H1 (cell line): ENCODE data around the gene MRAP2. TPM values are rescaled to one million over a fixed set of nuclear protein-coding genes. Genes with fewer than 3 reads are reported as not detected.

Experiments
- CTCF ChIA-PET: fragments of 300-600 bp; sonication (Branson Sonifier 250); formaldehyde crosslinking; loops from one replicate; lab custom pipeline; 2021; ENCODE audit not compliant: partially characterized antibody; lab: Charles Lee
- POLR2A ChIA-PET: fragments of 300-600 bp; sonication (Branson Sonifier 250); formaldehyde crosslinking; loops from one replicate; lab custom pipeline; 2021; ENCODE audit warnings: inconsistent platforms; ENCODE audit not compliant: partially characterized antibody; lab: Charles Lee
- DNase-seq, 2 experiments: peaks; one replicate each; pipeline versions ENCODE4 v3.0.0 to v3.0.0-alpha.2; 2010 to 2022; ENCODE audit warnings: low spot score in 2 of 2, low read depth in 1 of 2, mixed read lengths in 1 of 2
- FAIRE-seq: peaks from 2 replicates; lab custom pipeline; 2011; peaks lifted over from hg19 to GRCh38; lab: Jason Lieb, UNC
- H2AFZ ChIP-seq: 2 replicates; pipeline ENCODE4 v1.8.1; 2012; ENCODE audit warnings: low read length, inconsistent platforms
- H2AK5ac ChIP-seq: 2 replicates; pipeline ENCODE4 v1.6.1; 2013; ENCODE audit warnings: low read depth, low read length
- H2BK120ac ChIP-seq: replicated peaks from 2 replicates; pipeline ENCODE3; 2013; ENCODE audit warnings: low read depth, low read length, inconsistent platforms
- H2BK12ac ChIP-seq: 2 replicates; pipeline ENCODE4 v1.6.1; 2013; ENCODE audit warnings: low read depth, low read length
- H2BK15ac ChIP-seq: 2 replicates; pipeline ENCODE4 v1.6.1; 2013; ENCODE audit warnings: low read length
- H2BK20ac ChIP-seq: 2 replicates; pipeline ENCODE4 v1.6.1; 2013; ENCODE audit warnings: low read length
- H2BK5ac ChIP-seq: 2 replicates; pipeline ENCODE4 v1.6.1; 2013; ENCODE audit warnings: low read depth, low read length
- H3K14ac ChIP-seq: 2 replicates; pipeline ENCODE4 v1.6.1; 2013; ENCODE audit warnings: inconsistent platforms; ENCODE audit not compliant: insufficient read length
- H3K18ac ChIP-seq: 2 replicates; pipeline ENCODE4 v1.6.1; 2013; ENCODE audit warnings: low read length; ENCODE audit errors: extremely low read depth
- H3K23ac ChIP-seq: 2 replicates; pipeline ENCODE4 v1.6.1; 2013; ENCODE audit warnings: inconsistent platforms; ENCODE audit not compliant: insufficient read length
- H3K23me2 ChIP-seq: 2 replicates; pipeline ENCODE4 v1.6.1; 2013; ENCODE audit warnings: low read depth, low read length
- H3K27ac ChIP-seq: 2 replicates; pipeline ENCODE4 v1.6.1; 2011; ENCODE audit warnings: low read depth, low read length, inconsistent platforms
- H3K27me3 ChIP-seq, 4 experiments: replicated peaks in 1 of 4; 1 replicate in 1 of 4; 2 replicates in 3 of 4; pipeline versions ENCODE4 v1.6.1 to v1.8.1; 2011 to 2013; ENCODE audit warnings: low read length in 3 of 4, mild to moderate bottlenecking in 3 of 4, inconsistent platforms in 2 of 4, mixed read lengths in 2 of 4, moderate library complexity in 1 of 4; ENCODE audit not compliant: control insufficient read depth in 3 of 4, insufficient read depth in 3 of 4; ENCODE audit errors: extremely low read depth in 1 of 4
- H3K36me3 ChIP-seq, 4 experiments: 2 replicates each; pipeline versions ENCODE4 v1.6.1 to v1.8.1; 2011 to 2013; ENCODE audit warnings: mild to moderate bottlenecking in 4 of 4, low read length in 3 of 4, moderate library complexity in 2 of 4, control low read depth in 1 of 4, inconsistent platforms in 1 of 4; ENCODE audit not compliant: insufficient read depth in 4 of 4, control insufficient read depth in 2 of 4
- H3K4ac ChIP-seq: replicated peaks from 2 replicates; pipeline ENCODE3; 2013; ENCODE audit warnings: low read length, low read depth, mixed read lengths, inconsistent platforms; ENCODE audit not compliant: insufficient read length
- H3K4me1 ChIP-seq, 4 experiments: replicated peaks in 1 of 4; 1 replicate in 1 of 4; 2 replicates in 3 of 4; pipeline versions ENCODE4 v1.6.1 to v1.8.1; 2011 to 2013; ENCODE audit warnings: low read length in 3 of 4, inconsistent platforms in 2 of 4, mixed read lengths in 1 of 4; ENCODE audit not compliant: insufficient read depth in 4 of 4, control insufficient read depth in 3 of 4
- H3K4me2 ChIP-seq, 2 experiments: 2 replicates each; pipeline versions ENCODE4 v1.6.1 to v1.8.1; 2011 to 2013; ENCODE audit warnings: low read depth in 2 of 2, low read length in 2 of 2, control low read depth in 1 of 2, inconsistent platforms in 1 of 2, mild to moderate bottlenecking in 1 of 2; ENCODE audit not compliant: insufficient read depth in 1 of 2
- H3K4me3 ChIP-seq, 4 experiments: fragments of 200-600, 300-600 bp in 1 of 4; sonication (generic), shearing (Covaris generic), sonication (Bioruptor Twin) in 1 of 4; 2 replicates each; pipeline versions ENCODE4 v1.5.1 to v1.8.1; 2011 to 2016; ENCODE audit warnings: low read length in 4 of 4, low read depth in 3 of 4, control low read depth in 2 of 4, inconsistent platforms in 2 of 4, mild to moderate bottlenecking in 2 of 4, mixed read lengths in 1 of 4, moderate library complexity in 1 of 4; ENCODE audit not compliant: insufficient read depth in 2 of 4; ENCODE audit errors: extremely low read depth in 1 of 4
- H3K56ac ChIP-seq: replicated peaks from 2 replicates; pipeline ENCODE3; 2013; ENCODE audit warnings: low read depth, mild to moderate bottlenecking, mixed read lengths, low read length, inconsistent platforms; ENCODE audit not compliant: insufficient read length
- H3K79me1 ChIP-seq: 2 replicates; pipeline ENCODE4 v1.6.1; 2013; ENCODE audit warnings: low read depth, low read length, control low read depth
- H3K79me2 ChIP-seq, 2 experiments: 2 replicates each; pipeline versions ENCODE4 v1.6.1 to v1.8.1; 2012 to 2013; ENCODE audit warnings: low read length in 2 of 2, mild to moderate bottlenecking in 2 of 2, inconsistent platforms in 1 of 2; ENCODE audit not compliant: insufficient read depth in 2 of 2, control insufficient read depth in 1 of 2
- H3K9ac ChIP-seq, 4 experiments: replicated peaks in 1 of 4; 1 replicate in 1 of 4; 2 replicates in 3 of 4; pipeline versions ENCODE4 v1.6.1 to v1.8.1; 2011 to 2013; ENCODE audit warnings: low read depth in 3 of 4, low read length in 3 of 4, control low read depth in 2 of 4, mild to moderate bottlenecking in 2 of 4, moderate library complexity in 2 of 4, inconsistent platforms in 1 of 4; ENCODE audit errors: extremely low read depth in 1 of 4
- H3K9me3 ChIP-seq, 2 experiments: 2 replicates each; pipeline versions ENCODE4 v1.6.1 to v1.8.1; 2012 to 2013; ENCODE audit warnings: mild to moderate bottlenecking in 2 of 2, moderate library complexity in 2 of 2, control low read depth in 1 of 2, inconsistent platforms in 1 of 2, low read depth in 1 of 2, low read length in 1 of 2, mixed read lengths in 1 of 2; ENCODE audit not compliant: insufficient read depth in 2 of 2
- H4K20me1 ChIP-seq, 2 experiments: replicated peaks in 1 of 2; 2 replicates each; pipeline versions ENCODE3 to v1.8.1; 2011 to 2013; ENCODE audit warnings: inconsistent platforms in 2 of 2, low read length in 2 of 2, mild to moderate bottlenecking in 1 of 2; ENCODE audit not compliant: insufficient read depth in 2 of 2, control insufficient read depth in 1 of 2
- H4K5ac ChIP-seq: 2 replicates; pipeline ENCODE4 v1.6.1; 2013; ENCODE audit warnings: low read length, low read depth, mixed read lengths, inconsistent platforms; ENCODE audit not compliant: insufficient read length
- H4K8ac ChIP-seq: 2 replicates; pipeline ENCODE4 v1.8.0; 2013; ENCODE audit warnings: mild to moderate bottlenecking, moderate library complexity, low read length, inconsistent platforms; ENCODE audit not compliant: insufficient read depth; ENCODE audit errors: extremely low read depth
- H4K91ac ChIP-seq: replicated peaks from 2 replicates; pipeline ENCODE3; 2013; ENCODE audit warnings: low read length, mixed read lengths, inconsistent platforms; ENCODE audit not compliant: insufficient read length
- ATF3 ChIP-seq: IDR thresholded peaks from 2 replicates; pipeline ENCODE4 v1.6.1; 2011; ENCODE audit warnings: low read depth, mild to moderate bottlenecking, low read length; ENCODE audit not compliant: insufficient read depth
- BRCA1 ChIP-seq: IDR thresholded peaks from 2 replicates; pipeline ENCODE4 v1.6.1; 2012; ENCODE audit warnings: low read depth, low read length, improper control_type of control experiment
- HDAC2 ChIP-seq, 2 experiments: fragments of 300-600 bp in 1 of 2; sonication (generic) in 1 of 2; IDR thresholded peaks; 2 replicates each; pipeline ENCODE4 v1.6.1; 2011 to 2012; ENCODE audit warnings: low read depth in 2 of 2, low read length in 2 of 2, mild to moderate bottlenecking in 2 of 2, moderate library complexity in 2 of 2, borderline replicate concordance in 1 of 2, inconsistent platforms in 1 of 2
- JUND ChIP-seq: IDR thresholded peaks from 2 replicates; pipeline ENCODE4 v1.6.1; 2011; ENCODE audit warnings: mild to moderate bottlenecking, improper control_type of control experiment, low read length
- KDM5A ChIP-seq: fragments of 200-600 bp; IDR thresholded peaks from 2 replicates; pipeline ENCODE4 v1.7.1; 2012; ENCODE audit warnings: mild to moderate bottlenecking, low read length, inconsistent platforms, mixed read lengths
- MAFK ChIP-seq: IDR thresholded peaks from 2 replicates; pipeline ENCODE4 v1.6.1; 2012; ENCODE audit warnings: low read depth, mild to moderate bottlenecking, improper control_type of control experiment, low read length
- RBBP5 ChIP-seq: IDR thresholded peaks from 2 replicates; pipeline ENCODE4 v1.7.1; 2012; ENCODE audit warnings: low read depth, mild to moderate bottlenecking, inconsistent platforms, low read length, moderate library complexity, borderline replicate concordance
- RXRA ChIP-seq: IDR thresholded peaks from 2 replicates; pipeline ENCODE4 v1.6.1; 2011; ENCODE audit warnings: low read depth, mild to moderate bottlenecking, low read length, moderate library complexity; ENCODE audit not compliant: insufficient read depth
- SIX5 ChIP-seq: IDR thresholded peaks from 2 replicates; pipeline ENCODE4 v1.6.1; 2011; ENCODE audit warnings: mild to moderate bottlenecking, low read depth, low read length
- SP4 ChIP-seq: IDR thresholded peaks from 2 replicates; pipeline ENCODE4 v1.6.1; 2012; ENCODE audit warnings: low read length, inconsistent platforms
- SRF ChIP-seq: IDR thresholded peaks from 2 replicates; pipeline ENCODE4 v1.6.1; 2011; ENCODE audit warnings: mild to moderate bottlenecking, low read depth, low read length, moderate library complexity
- TCF12 ChIP-seq: IDR thresholded peaks from 2 replicates; pipeline ENCODE4 v1.6.1; 2011; ENCODE audit warnings: low read depth, mild to moderate bottlenecking, low read length
- USF2 ChIP-seq: IDR thresholded peaks from 2 replicates; pipeline ENCODE4 v1.6.1; 2011; ENCODE audit warnings: low read length, improper control_type of control experiment
- WGBS, 2 experiments: shearing (Covaris generic) in 1 of 2; methylation state at CpG; one replicate each; pipeline versions ENCODE4 v1.1.6 to v1.1.7; 2013 to 2015; ENCODE audit warnings: low lambda C conversion rate in 2 of 2, mixed read lengths in 2 of 2, inconsistent platforms in 1 of 2, low coverage in 1 of 2, missing lambda C conversion rate in 1 of 2; ENCODE audit not compliant: insufficient replicate concordance in 2 of 2, insufficient coverage in 1 of 2, insufficient read length in 1 of 2; ENCODE audit errors: extremely low coverage in 1 of 2, missing lambda C conversion rate in 1 of 2; 5-methylcytosine and 5-hydroxymethylcytosine counted together
- polyA plus RNA-seq, 7 experiments: library from polyadenylated mRNA; depleted of rRNA in 3 of 7; stranded (reverse) in 5 of 7; unstranded in 2 of 7; fragments of >200 nt in 5 of 7; fragments of 200-250 nt in 2 of 7; gene quantifications; 1 replicate in 5 of 7; 2 replicates in 1 of 7; 4 replicates in 1 of 7; pipeline versions ENCODE4 v1.2.1 to v1.2.3, GENCODE V29; 2011 to 2013; ENCODE audit warnings: missing spikeins in 2 of 7, mixed read lengths in 2 of 7
- total RNA-seq: library from RNA; stranded (reverse); fragmentation: NEBNext Ultra II Directional; extraction: Animal tissue kit (Norgen Biotek cat#: 25700); gene quantifications from 2 replicates; pipeline ENCODE4 v1.2.1, GENCODE V29; 2021

Gene MRAP2
- total and polyA plus RNA-seq, 2 of the 8 experiments (the other 6 are each of a cell fraction or from before 2014, with no cell fraction given), result 5.0 to 11.0 TPM

GRCh38 chr6:84028350-84028749 is 5.2 kb upstream of the MRAP2 start:
- Histone ChIP-seq H3K23me2 (no peaks in the 10 kb centered on the region; the same call in 1 of the 2 replicates), H2BK120ac (no peak overlapping the region), H3K4me3 (no peak overlapping the region), H4K91ac (no peak overlapping the region), H3K9ac (no peak overlapping the region), H2BK12ac (no peak overlapping the region), H2BK20ac (no peak overlapping the region), H3K4me1 (peaks cover 0 to 5% (median 4%) of the 10 kb centered on the region in 4 experiments; a peak in 5 of 7 replicates), H3K56ac (no peak overlapping the region), H3K79me2 (no peaks in the 10 kb centered on the region), H3K4me2 (no peak overlapping the region), H2AFZ (no peak overlapping the region), H4K8ac (no peak overlapping the region), H3K36me3 (no peaks in the 10 kb centered on the region), H2BK5ac (no peak overlapping the region), H4K5ac (no peak overlapping the region), H3K18ac (no peak overlapping the region), H3K14ac (no peak overlapping the region), H2BK15ac (no peak overlapping the region), H2AK5ac (no peak overlapping the region), H3K27ac (no peak overlapping the region), H3K23ac (no peak overlapping the region), H3K79me1 (no peaks in the 10 kb centered on the region), H3K27me3 (peaks cover 0 to 5% (median 3%) of the 10 kb centered on the region in 4 experiments; a peak in 4 of 7 replicates), H3K9me3 (0 out of 4 replicates have a peak, but pooled peaks cover 0 to 2% of the 10 kb centered on the region in 2 experiments), H3K4ac (no peak overlapping the region), H4K20me1 (no peaks in the 10 kb centered on the region)
- 93% methylated on average over 1 of the region's 1 CpG; no CpG with 5 or more reads in 1 of the 2 experiments for WGBS, 2 experiments
- FAIRE-seq (no peak), DNase-seq (no peak)
- CTCF ChIA-PET, result no interaction called here
- TF ChIP-seq USF2 (no peak), RBBP5 (no peak), SP4 (no peak), BRCA1 (no peak), HDAC2 (IDR thresholded peaks at IDR 0.05; ENCODE audit: borderline replicate concordance in 1 of 2, low read depth in 2 of 2, low read length in 2 of 2) (no peak), TCF12 (no peak), KDM5A (no peak), ATF3 (no peak), JUND (no peak), RXRA (no peak), SIX5 (no peak), SRF (no peak), MAFK (no peak)
- POLR2A ChIA-PET, result no interaction called here
